DOHH2 (cell line): ENCODE results near the gene RPS6KA2.

ENCODE experiments used
- EZH2phosphoT487 ChIP-seq: fragments of 200-600 bp; sonication (generic); IDR thresholded peaks from 2 replicates; pipeline ENCODE4 v1.6.1; 2017; ENCODE audit warnings: borderline replicate concordance, mild to moderate bottlenecking, antibody characterized with exemption, low read length, moderate library complexity, mixed read lengths
- TF ChIP-seq, protein P1 (sequence below): fragments of 200-600 bp; sonication (generic); IDR thresholded peaks from one replicate; pipeline ENCODE4 v1.5.1; 2014; ENCODE audit warnings: antibody characterized with exemption, mild to moderate bottlenecking, low read depth, low read length; ENCODE audit not compliant: poor library complexity, severe bottlenecking

DNA sequence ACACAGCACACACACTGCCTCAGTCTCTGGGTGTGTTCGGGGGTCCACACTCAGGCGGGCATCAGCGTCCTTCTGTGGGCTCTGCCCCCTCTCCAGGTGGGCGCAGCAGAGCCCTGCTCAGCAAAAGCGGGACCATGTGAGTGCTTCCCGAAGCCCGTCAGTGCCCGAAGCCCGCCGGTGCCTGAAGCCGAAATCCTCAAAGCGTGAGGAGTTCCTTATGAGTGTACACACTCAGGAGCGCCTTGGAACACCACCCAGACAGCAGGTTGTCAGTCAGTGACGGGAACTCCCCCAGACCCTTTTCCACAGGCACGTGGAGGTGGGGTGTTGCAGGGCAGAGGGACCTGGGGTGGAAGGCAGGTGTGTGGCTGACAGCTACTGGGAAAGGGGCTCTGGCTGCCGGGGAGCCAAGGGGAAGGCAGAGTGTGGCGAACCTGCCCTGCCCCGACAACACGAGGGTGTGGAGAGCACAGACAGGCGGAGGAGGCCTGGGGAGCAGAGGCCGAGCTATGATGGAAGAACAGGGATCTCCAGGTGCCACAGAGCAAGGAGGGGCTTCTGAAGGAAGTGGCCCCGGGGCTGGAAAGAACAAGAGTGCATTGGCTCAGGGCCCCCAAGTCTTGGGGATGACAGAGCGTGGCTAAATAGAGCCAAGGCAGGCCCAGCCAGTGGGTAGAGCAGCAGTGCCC is 128.2 kb downstream of the RPS6KA2 start:
- TF ChIP-seq, protein P1, sequence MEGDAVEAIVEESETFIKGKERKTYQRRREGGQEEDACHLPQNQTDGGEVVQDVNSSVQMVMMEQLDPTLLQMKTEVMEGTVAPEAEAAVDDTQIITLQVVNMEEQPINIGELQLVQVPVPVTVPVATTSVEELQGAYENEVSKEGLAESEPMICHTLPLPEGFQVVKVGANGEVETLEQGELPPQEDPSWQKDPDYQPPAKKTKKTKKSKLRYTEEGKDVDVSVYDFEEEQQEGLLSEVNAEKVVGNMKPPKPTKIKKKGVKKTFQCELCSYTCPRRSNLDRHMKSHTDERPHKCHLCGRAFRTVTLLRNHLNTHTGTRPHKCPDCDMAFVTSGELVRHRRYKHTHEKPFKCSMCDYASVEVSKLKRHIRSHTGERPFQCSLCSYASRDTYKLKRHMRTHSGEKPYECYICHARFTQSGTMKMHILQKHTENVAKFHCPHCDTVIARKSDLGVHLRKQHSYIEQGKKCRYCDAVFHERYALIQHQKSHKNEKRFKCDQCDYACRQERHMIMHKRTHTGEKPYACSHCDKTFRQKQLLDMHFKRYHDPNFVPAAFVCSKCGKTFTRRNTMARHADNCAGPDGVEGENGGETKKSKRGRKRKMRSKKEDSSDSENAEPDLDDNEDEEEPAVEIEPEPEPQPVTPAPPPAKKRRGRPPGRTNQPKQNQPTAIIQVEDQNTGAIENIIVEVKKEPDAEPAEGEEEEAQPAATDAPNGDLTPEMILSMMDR, result no peak
- no peak for TF ChIP-seq EZH2phosphoT487
